ENCODE data around the gene ICE2. TPM values are rescaled to one million over a fixed set of nuclear protein-coding genes. Genes with fewer than 3 reads are reported as not detected.

Gene ICE2
- total RNA-seq, 1 donor from 2014 or later = 61.7 TPM

Small RNA genes within 50 kb of the gene (small RNA-seq; reads per million reads assigned to genes)
- not detected for gene AC087385.3 (ENCODE audit: low replicate concordance)

Other genes with a start within 250 kb of the ICE2 start
- gene ANXA2, start 81.2 kb downstream of the ICE2 start, total RNA-seq = 742 TPM